Neural crest cell (in vitro differentiated cells): ENCODE measurements around the gene TOB2. TPM values are rescaled to one million over a fixed set of nuclear protein-coding genes. Genes with fewer than 3 reads are reported as not detected.

Experiments used
- DNase-seq: peaks from one replicate; pipeline ENCODE4 v3.0.0; 2021; ENCODE audit warnings: low read depth, mixed read lengths, low spot score
- H3K27ac Mint-ChIP-seq: one replicate; pipeline ENCODE4 v1.8.0; 2021; ENCODE audit warnings: mild to moderate bottlenecking, mixed read lengths; ENCODE audit not compliant: unreplicated experiment
- H3K27me3 Mint-ChIP-seq: 2 replicates; pipeline ENCODE4 v1.8.0; 2021; ENCODE audit warnings: low read depth, mild to moderate bottlenecking, mixed read lengths
- H3K36me3 Mint-ChIP-seq: 2 replicates; pipeline ENCODE4 v1.8.0; 2021; ENCODE audit warnings: low read depth, mild to moderate bottlenecking, mixed read lengths
- H3K4me1 Mint-ChIP-seq: 2 replicates; pipeline ENCODE4 v1.8.0; 2021; ENCODE audit warnings: mixed read lengths
- H3K4me3 Mint-ChIP-seq: one replicate; pipeline ENCODE4 v1.8.0; 2021; ENCODE audit warnings: mild to moderate bottlenecking, mixed read lengths
- H3K9me3 Mint-ChIP-seq: 2 replicates; pipeline ENCODE4 v1.8.0; 2021; ENCODE audit warnings: mixed read lengths
- CTCF ChIP-seq: fragments of 200-600 bp; sonication (generic); conservative IDR thresholded peaks from 2 replicates; pipeline ENCODE4 v1.5.0; 2021; ENCODE audit warnings: antibody characterized with exemption, mild to moderate bottlenecking
- total RNA-seq: library from RNA; stranded (reverse); gene quantifications from 2 replicates; pipeline ENCODE4 v1.2.1, GENCODE V29; 2021

Gene TOB2
- total RNA-seq, 1 donor from 2014 or later = 47.7 TPM

- no peak for TF ChIP-seq CTCF
These were observed 40.7 kb upstream of the TOB2 start for GRCh38 chr22:41487037-41487935.

GRCh38 chr22:41485033-41485432 lies 38.4 kb upstream of the TOB2 start:
- Mint-ChIP-seq H3K36me3 (no peaks in the 10 kb centered on the region), H3K4me1 (peaks cover 16% of the 10 kb centered on the region), H3K4me3 (no peak overlapping the region), H3K9me3 (no peaks in the 10 kb centered on the region), H3K27ac (no peak overlapping the region), H3K27me3 (no peaks in the 10 kb centered on the region)
- DNase-seq = no peak
- no peak for TF ChIP-seq CTCF

More at GRCh38 chr22:41487037-41487935, 40.7 kb upstream of the TOB2 start:
- H3K36me3 Mint-ChIP-seq = no peaks in the 10 kb centered on the region
- H3K9me3 Mint-ChIP-seq = no peaks in the 10 kb centered on the region
- H3K27ac Mint-ChIP-seq = peak overlapping the region; percentile 35
- no peak overlapping the region for H3K4me3 Mint-ChIP-seq
- no peak for DNase-seq
- peaks cover 5% of the 10 kb centered on the region for H3K4me1 Mint-ChIP-seq
- no peaks in the 10 kb centered on the region for H3K27me3 Mint-ChIP-seq

- no peak overlapping the region for H3K4me3 Mint-ChIP-seq
- no peak for DNase-seq
- no peaks in the 10 kb centered on the region for H3K27me3 Mint-ChIP-seq
- no peak for TF ChIP-seq CTCF
- H3K36me3 Mint-ChIP-seq = no peaks in the 10 kb centered on the region
- H3K27ac Mint-ChIP-seq = no peak overlapping the region
- peaks cover 34% of the 10 kb centered on the region for H3K4me1 Mint-ChIP-seq
- H3K9me3 Mint-ChIP-seq = no peaks in the 10 kb centered on the region
These were observed 35.8 kb upstream of the TOB2 start for GRCh38 chr22:41482319-41482935.

- Mint-ChIP-seq H3K27me3 (no peaks in the 10 kb centered on the region), H3K36me3 (no peaks in the 10 kb centered on the region), H3K4me1 (peaks cover 34% of the 10 kb centered on the region), H3K9me3 (no peaks in the 10 kb centered on the region), H3K27ac (no peak overlapping the region), H3K4me3 (no peak overlapping the region)
- TF ChIP-seq CTCF = no peak
- no peak for DNase-seq
These were observed 35.3 kb upstream of the TOB2 start for GRCh38 chr22:41481925-41482318.

- H3K27ac Mint-ChIP-seq = no peak overlapping the region
- no peaks in the 10 kb centered on the region for H3K9me3 Mint-ChIP-seq
- no peaks in the 10 kb centered on the region for H3K36me3 Mint-ChIP-seq
- DNase-seq = no peak
- peaks cover 34% of the 10 kb centered on the region for H3K4me1 Mint-ChIP-seq
- no peak overlapping the region for H3K4me3 Mint-ChIP-seq
- H3K27me3 Mint-ChIP-seq = no peaks in the 10 kb centered on the region
- no peak for TF ChIP-seq CTCF
These were observed 34.7 kb upstream of the TOB2 start for GRCh38 chr22:41481131-41481830.
